ENCODE data around the gene PARD3.

- TF ChIP-seq CTCF (IDR thresholded peaks at IDR 0.05; ENCODE audit: low read depth, low read length, poor library complexity, severe bottlenecking) = no peak
- TF ChIP-seq EZH2phosphoT487 (IDR thresholded peaks at IDR 0.05; ENCODE audit: borderline replicate concordance, low read length) = no peak
Measured at GRCh38 chr10:34378297-34378696, 436.8 kb downstream of the PARD3 start.
